HepG2 (cell line): ENCODE results near the gene NPC1. TPM values are rescaled to one million over a fixed set of nuclear protein-coding genes. Genes with fewer than 3 reads are reported as not detected.

Experiments
- AKAP8 ChIP-seq: sonication (generic); formaldehyde crosslinking; IDR thresholded peaks from 2 replicates; pipeline ENCODE4 v1.5.1; 2020; ENCODE audit warnings: mild to moderate bottlenecking, missing genetic modification reagents
- BCL6 ChIP-seq: IDR thresholded peaks from 2 replicates; pipeline ENCODE4 v1.6.1; 2016; ENCODE audit warnings: missing genetic modification reagents, missing compliant biosample characterization
- HIC2 ChIP-seq: sonication (generic); formaldehyde crosslinking; IDR thresholded peaks from 2 replicates; pipeline ENCODE4 v1.9.0; 2022; ENCODE audit warnings: low read depth, missing genetic modification reagents
- KLF11 ChIP-seq: IDR thresholded peaks from 2 replicates; pipeline ENCODE4 v1.6.1; 2016; ENCODE audit warnings: missing compliant biosample characterization
- MTA1 ChIP-seq: sonication (generic); formaldehyde crosslinking; IDR thresholded peaks from 2 replicates; pipeline ENCODE4 v1.4.0; 2020; ENCODE audit warnings: missing genetic modification reagents, mild to moderate bottlenecking, borderline replicate concordance
- NR2F2 ChIP-seq: IDR thresholded peaks from 2 replicates; pipeline ENCODE4 v1.6.1; 2012; ENCODE audit warnings: low read depth, inconsistent platforms, borderline replicate concordance
- PAF1 ChIP-seq: IDR thresholded peaks from 2 replicates; pipeline ENCODE4 v1.6.1; 2016; ENCODE audit warnings: missing genetic modification reagents, missing compliant biosample characterization
- PRDM4 ChIP-seq: sonication (generic); formaldehyde crosslinking; IDR thresholded peaks from 2 replicates; pipeline ENCODE4 v1.9.0; 2021; ENCODE audit warnings: missing genetic modification reagents, borderline replicate concordance
- RCOR2 ChIP-seq: IDR thresholded peaks from 2 replicates; pipeline ENCODE4 v1.6.1; 2016; ENCODE audit warnings: missing biosample characterization, missing genetic modification reagents
- RXRB ChIP-seq: IDR thresholded peaks from 2 replicates; pipeline ENCODE4 v1.6.1; 2016; ENCODE audit warnings: borderline replicate concordance, missing genetic modification reagents, missing compliant biosample characterization
- TEF ChIP-seq: sonication (generic); formaldehyde crosslinking; IDR thresholded peaks from 2 replicates; pipeline ENCODE4 v1.5.0; 2020; ENCODE audit warnings: missing genetic modification reagents
- TFDP1 ChIP-seq: IDR thresholded peaks from 2 replicates; pipeline ENCODE4 v1.6.1; 2016; ENCODE audit warnings: missing compliant biosample characterization, missing genetic modification reagents, borderline replicate concordance
- ZNF234 ChIP-seq: sonication (generic); formaldehyde crosslinking; conservative IDR thresholded peaks from 2 replicates; pipeline ENCODE4 v1.5.1; 2020; ENCODE audit warnings: mild to moderate bottlenecking, missing genetic modification reagents
- ZNF292 ChIP-seq: sonication (generic); formaldehyde crosslinking; IDR thresholded peaks from 2 replicates; pipeline ENCODE4 v1.8.1; 2022; ENCODE audit warnings: mild to moderate bottlenecking, low read depth, missing genetic modification reagents, borderline replicate concordance
- ZNF331 ChIP-seq: sonication (generic); formaldehyde crosslinking; IDR thresholded peaks from 2 replicates; pipeline ENCODE4 v1.4.0; 2020; ENCODE audit warnings: missing genetic modification reagents
- ZNF414 ChIP-seq: sonication (generic); formaldehyde crosslinking; IDR thresholded peaks from 2 replicates; pipeline ENCODE4 v1.5.0; 2020; ENCODE audit warnings: missing genetic modification reagents
- ZNF44 ChIP-seq: sonication (generic); formaldehyde crosslinking; IDR thresholded peaks from 2 replicates; pipeline ENCODE4 v1.5.1; 2020; ENCODE audit warnings: mild to moderate bottlenecking, missing genetic modification reagents
- ZNF512 ChIP-seq: sonication (generic); formaldehyde crosslinking; IDR thresholded peaks from 2 replicates; pipeline ENCODE4 v1.4.0; 2020; ENCODE audit warnings: mild to moderate bottlenecking, missing genetic modification reagents
- ZNF629 ChIP-seq: sonication (generic); formaldehyde crosslinking; conservative IDR thresholded peaks from 2 replicates; pipeline ENCODE4 v1.5.0; 2020; ENCODE audit warnings: missing genetic modification reagents
- ZNF704 ChIP-seq: sonication (generic); formaldehyde crosslinking; IDR thresholded peaks from 2 replicates; pipeline ENCODE4 v1.8.1; 2023; ENCODE audit warnings: mild to moderate bottlenecking, inconsistent platforms, moderate library complexity, missing genetic modification reagents, borderline replicate concordance
- polyA plus RNA-seq, 8 experiments: library from polyadenylated mRNA; depleted of rRNA in 3 of 8; stranded (reverse) in 7 of 8; unstranded in 1 of 8; fragments of >200 nt; fragmentation: Illumina TruSeq in 4 of 8; extraction: Trizol in 4 of 8; gene quantifications; 2 replicates each; pipeline versions ENCODE4 v1.2.1 to v1.2.3, GENCODE V29; 2011 to 2016; ENCODE audit warnings: low read depth in 4 of 8, missing spikeins in 1 of 8, mixed read lengths in 1 of 8; ENCODE audit not compliant: insufficient read depth in 1 of 8
- total RNA-seq, 5 experiments: library from RNA; depleted of rRNA; stranded (reverse); fragments of >200 nt; fragmentation: Illumina TruSeq; extraction: Trizol; gene quantifications; 2 replicates each; pipeline ENCODE4 v1.2.3, GENCODE V29; 2016; ENCODE audit warnings: low read depth in 1 of 5

Gene NPC1
- total and polyA plus RNA-seq, 2 of the 13 experiments (the other 11 are each of a cell fraction or from before 2014, with no cell fraction given), result 46.5 to 114 TPM

- no peak for TF ChIP-seq PRDM4 (CRISPR knock-in tag)
- TF ChIP-seq ZNF512 (CRISPR knock-in tag), result no peak
- no peak for TF ChIP-seq ZNF704 (CRISPR knock-in tag)
- TF ChIP-seq ZNF44 (CRISPR knock-in tag), result no peak
- TF ChIP-seq ZNF234 (CRISPR knock-in tag), result no peak
- TF ChIP-seq NR2F2, result no peak
- TF ChIP-seq BCL6, result peak; percentile 54; the same call in 1 of the 2 replicates
- peak; percentile 75 for TF ChIP-seq RXRB (CRISPR knock-in tag)
- no peak for TF ChIP-seq RCOR2 (CRISPR knock-in tag)
- TF ChIP-seq ZNF414 (CRISPR knock-in tag), result no peak
- peak; percentile 41; the same call in 1 of the 2 replicates for TF ChIP-seq ZNF292 (CRISPR knock-in tag)
- no peak for TF ChIP-seq ZNF331
- TF ChIP-seq TEF, result 0 out of 2 replicates have a peak, but pooled peaks have one; percentile 67
- TF ChIP-seq PAF1 (CRISPR knock-in tag), result no peak
- no peak for TF ChIP-seq TFDP1 (CRISPR knock-in tag)
- TF ChIP-seq HIC2 (CRISPR knock-in tag), result no peak
- no peak for TF ChIP-seq KLF11 (CRISPR knock-in tag)
- TF ChIP-seq AKAP8 (CRISPR knock-in tag), result no peak
- peak; percentile 55; the same call in 1 of the 2 replicates for TF ChIP-seq MTA1 (CRISPR knock-in tag)
- TF ChIP-seq ZNF629 (CRISPR knock-in tag), result no peak
Observed at GRCh38 chr18:23618862-23619387, 32.6 kb upstream of the NPC1 start (continued).
